Measurements from ENCODE around the gene MEGF11.

Gene MEGF11

DNA sequence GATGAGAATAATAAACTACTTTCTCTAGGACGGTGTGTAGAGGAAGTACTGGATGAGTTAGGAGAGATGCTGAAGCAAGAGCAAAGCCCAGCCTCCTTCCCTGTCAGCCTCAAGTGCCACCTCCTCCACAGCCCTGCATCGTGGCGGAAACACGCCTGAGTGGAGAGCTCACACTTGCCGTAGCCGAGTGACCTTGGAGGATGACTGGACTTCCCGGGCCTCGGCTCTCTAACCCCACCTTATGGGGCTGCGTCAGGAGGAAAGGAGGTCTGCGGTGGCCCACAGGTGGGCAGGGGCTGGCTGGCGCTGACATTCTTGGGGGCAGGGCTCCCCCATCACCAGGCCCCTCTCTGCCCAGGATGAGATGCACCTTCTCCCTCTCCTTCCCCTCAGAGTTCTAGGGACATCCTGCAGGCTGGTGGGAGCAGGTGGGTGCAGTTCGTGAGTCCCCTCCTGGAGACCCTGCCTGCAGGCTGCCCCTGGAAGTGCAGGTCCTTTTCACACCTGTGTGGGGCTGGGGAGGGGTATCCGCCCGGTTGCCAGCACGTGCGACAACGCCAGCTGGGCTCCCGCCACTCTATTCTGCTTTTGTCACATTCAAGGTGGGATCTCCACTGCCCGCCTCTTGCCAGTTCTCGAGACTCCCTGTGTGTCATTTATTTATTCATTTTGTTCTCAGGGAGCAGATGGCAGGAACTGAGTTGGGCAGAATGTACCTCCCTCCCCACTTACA is 175.2 kb downstream of the MEGF11 start:
- no peak for DNase-seq

GRCh38 chr15:66077320-66077663 is 176.3 kb downstream of the MEGF11 start:
- no peak for DNase-seq

DNA sequence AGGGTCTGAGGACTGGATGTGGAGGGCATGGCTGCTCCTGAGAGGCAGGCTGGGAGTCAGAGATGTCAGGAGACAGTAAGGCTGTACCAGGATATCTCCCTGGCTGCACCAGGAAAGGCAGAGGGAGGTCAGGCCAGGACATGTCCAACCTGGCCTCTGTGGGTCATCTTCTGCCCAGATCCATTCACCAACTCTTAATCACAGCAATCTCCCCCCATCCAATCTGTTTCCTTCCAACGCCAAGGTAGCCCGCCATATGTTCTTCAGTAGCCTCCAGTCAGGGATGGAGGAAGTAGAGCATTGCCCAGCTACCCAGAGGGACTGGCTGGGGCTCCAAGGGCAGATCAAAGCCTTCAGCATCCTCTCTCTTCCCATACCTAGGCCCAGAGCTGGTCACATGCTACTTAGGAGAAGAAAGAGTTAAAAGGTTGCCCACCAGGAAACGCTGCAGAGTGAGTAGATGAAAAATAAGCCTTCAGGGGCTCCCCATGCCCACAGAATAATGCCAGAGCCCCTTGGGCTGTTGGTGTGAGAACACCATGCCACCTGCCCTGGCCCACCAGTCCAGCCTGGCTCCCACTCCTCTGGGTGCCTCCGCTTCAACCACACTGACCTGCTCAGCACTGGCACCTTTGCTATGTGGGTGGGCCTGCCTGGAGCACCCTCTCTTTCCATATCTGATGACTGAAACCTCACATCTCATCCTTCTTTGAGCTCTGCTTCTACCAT is 176.8 kb downstream of the MEGF11 start:
- no peak for DNase-seq

DNA sequence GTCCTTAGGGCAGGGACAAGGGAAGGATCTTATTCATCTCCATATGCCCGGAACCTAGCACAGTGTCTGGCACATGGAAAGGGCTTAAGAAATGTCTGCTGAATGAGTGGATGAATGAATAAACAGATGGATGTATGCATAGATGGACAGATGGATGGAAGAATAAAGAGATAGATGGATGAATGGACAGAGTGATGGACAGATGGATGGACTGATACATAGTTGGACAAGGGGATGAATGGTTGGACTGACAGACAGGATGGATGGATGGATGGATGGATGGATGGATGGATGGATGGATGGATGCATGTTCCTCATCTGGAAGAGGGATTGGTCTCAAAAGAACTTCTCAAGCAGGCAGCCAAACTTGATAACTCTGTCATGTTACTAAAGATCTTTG is 177.6 kb downstream of the MEGF11 start:
- no peak for DNase-seq

- no peak for DNase-seq
Observed at GRCh38 chr15:66072616-66073361, 180.8 kb downstream of the MEGF11 start.

- no peak for DNase-seq
Observed at GRCh38 chr15:66071921-66072295, 181.6 kb downstream of the MEGF11 start.

DNA sequence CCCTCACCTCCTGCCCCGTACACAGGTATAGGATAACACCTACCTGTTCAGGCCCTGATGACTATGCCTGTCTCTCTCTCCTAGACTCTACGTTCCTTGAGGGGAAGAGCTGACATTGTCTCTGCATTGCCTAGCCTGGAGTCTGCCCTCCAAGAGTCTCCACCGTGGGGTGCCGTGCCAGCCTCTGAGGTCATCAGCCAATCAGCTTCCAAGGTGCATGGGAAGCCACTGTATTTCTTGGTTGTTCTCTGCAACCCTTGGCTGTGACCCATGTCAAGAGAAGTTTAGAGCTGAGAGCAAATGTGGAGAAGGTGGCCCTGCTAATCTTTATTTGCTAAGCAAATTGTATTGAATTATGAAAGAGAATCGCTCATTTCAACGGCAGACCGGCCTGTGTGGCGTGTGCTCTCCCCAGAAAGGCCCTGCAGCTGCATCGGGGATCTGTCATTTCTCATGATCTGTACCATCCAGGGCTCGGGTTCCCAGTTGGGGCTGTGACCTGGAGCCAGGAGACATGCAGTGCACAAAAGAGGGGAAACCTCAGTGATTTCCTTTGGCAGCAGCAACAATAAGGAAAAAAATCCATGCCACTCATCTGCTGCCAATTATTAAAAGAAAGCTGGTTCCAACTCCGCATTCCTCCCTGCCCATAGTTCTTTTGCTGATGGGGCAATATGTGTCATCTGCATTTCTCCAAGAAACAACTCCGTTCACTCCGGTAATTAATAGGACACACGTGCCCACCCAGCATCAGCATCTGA is 182.2 kb downstream of the MEGF11 start:
- DNase-seq = no peak

DNA sequence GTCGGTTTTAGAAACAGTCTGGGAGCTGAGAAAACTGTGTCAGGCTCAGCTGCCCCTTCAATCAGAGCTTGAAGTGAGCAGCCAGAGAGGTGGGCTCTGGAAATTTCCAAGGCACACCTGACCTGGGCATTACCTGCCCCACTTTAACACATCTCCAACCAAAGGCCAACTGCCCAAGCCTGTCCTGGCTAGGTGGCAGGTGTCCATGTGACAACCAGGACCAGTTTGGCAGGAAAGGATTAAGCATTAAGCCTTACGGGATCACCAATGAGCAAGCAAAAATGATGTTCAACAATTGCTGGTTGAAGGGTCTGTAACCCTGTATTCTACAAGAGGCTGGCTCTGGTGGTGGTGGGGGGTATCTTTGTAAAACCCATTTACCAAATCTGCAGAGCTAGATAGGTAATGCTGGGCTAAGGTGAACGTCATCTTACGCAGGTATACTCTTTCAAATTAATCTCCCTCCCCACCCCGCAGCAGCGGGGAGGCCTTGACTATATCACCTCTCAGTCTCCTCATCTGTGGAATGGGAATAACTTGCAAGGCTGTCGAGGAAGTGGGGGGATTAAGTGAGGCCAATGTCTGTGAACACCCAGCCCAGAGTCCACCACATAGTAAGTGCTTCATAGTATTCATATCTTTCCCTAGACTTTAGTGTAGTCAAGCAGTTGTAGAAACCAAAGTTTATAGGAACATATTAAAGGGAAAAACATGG is 183.2 kb downstream of the MEGF11 start:
- no peak for DNase-seq

GRCh38 chr15:66069751-66070150 is 183.8 kb downstream of the MEGF11 start:
- no peak for DNase-seq

GRCh38 chr15:66068801-66069200 is 184.7 kb downstream of the MEGF11 start:
- no peak for DNase-seq

DNA sequence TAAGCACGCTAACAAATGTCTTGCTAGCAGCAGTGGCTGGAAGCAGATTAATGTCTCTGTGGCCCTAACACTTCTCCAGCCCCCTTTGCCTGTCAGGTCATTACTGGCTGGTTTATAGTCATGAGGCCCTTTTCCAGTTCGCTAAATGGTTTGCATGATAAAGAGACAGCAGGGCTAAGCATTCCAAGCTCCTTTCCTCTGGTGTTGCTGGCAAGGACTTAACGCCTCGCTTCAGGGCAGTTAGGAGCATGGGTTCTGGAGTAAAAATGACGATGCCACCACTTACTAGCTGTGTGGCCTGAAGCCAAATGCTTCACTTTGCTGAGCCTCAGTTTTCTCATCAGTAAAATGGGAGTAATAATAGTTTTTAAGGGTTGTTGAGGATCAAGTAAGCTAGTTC is 185.9 kb downstream of the MEGF11 start:
- no peak for DNase-seq

DNA sequence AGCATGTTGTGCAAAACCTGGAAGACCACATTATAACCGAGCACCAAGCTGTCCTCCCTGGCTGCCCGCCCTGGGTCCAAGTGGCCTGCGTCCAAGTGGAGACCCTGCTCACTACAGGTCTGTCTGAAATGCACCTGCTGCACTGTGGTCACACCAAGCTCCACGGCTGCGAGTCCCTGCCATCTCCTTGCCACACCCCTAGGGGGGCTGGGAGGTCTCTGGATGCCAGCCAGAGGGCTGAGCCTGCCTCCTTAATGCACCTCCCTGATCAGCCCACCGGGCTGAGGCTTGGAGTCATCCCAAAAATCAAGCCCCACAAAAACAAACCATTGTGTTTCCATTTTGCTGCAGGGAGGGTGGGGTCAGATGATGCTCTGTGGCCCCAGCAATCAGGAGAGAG is 187.1 kb downstream of the MEGF11 start:
- DNase-seq = no peak

- DNase-seq = no peak
Observed at GRCh38 chr15:66066005-66066404, 187.5 kb downstream of the MEGF11 start.

GRCh38 chr15:66065325-66065724 is 188.2 kb downstream of the MEGF11 start:
- no peak for DNase-seq

GRCh38 chr15:66063147-66063546 is 190.4 kb downstream of the MEGF11 start:
- DNase-seq = no peak

- DNase-seq = no peak
Observed at GRCh38 chr15:66057089-66057488, 196.5 kb downstream of the MEGF11 start.

GRCh38 chr15:66053991-66054390 is 199.6 kb downstream of the MEGF11 start:
- no peak for DNase-seq

- DNase-seq = no peak
Observed at GRCh38 chr15:66051833-66052232, 201.7 kb downstream of the MEGF11 start.

DNA sequence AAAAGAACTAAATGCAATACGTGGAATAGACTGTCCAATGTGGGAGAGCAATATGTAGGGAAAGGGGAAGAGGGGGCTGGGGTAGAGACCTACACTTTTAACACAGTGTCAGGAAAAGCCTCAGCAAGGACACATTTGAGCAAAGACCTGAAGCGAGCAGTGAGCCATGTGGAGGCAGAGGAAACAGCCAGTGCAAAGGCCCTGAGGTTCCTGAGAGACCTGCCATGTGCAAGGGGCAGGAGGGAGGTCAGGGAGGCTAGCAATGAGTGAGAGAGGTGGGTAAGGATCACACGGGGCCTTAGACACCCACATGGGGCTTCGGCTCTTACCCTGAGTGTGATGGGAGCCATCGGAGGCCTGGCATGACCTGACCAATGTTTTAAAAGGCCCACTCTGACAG is 203.3 kb downstream of the MEGF11 start:
- DNase-seq = no peak

DNA sequence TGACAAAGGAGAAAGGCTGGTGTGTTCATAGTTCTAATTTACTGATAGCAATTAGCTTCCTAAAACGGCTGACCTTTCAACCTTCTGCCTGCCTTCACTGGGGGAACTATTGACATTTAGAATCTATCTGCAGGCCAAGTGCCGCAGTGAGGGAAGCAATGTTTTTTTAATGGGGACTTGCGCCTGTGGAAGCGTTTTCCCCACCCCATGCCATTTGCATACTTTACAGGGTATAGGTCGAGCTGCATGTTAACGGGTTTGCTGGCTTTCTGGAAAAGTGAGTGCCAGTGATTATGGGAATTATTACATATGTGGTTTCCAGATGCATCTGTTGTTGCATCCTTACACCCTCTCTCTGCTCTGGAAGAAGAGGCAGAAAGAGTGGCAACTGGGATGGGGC is 204.2 kb downstream of the MEGF11 start:
- no peak for DNase-seq

DNA sequence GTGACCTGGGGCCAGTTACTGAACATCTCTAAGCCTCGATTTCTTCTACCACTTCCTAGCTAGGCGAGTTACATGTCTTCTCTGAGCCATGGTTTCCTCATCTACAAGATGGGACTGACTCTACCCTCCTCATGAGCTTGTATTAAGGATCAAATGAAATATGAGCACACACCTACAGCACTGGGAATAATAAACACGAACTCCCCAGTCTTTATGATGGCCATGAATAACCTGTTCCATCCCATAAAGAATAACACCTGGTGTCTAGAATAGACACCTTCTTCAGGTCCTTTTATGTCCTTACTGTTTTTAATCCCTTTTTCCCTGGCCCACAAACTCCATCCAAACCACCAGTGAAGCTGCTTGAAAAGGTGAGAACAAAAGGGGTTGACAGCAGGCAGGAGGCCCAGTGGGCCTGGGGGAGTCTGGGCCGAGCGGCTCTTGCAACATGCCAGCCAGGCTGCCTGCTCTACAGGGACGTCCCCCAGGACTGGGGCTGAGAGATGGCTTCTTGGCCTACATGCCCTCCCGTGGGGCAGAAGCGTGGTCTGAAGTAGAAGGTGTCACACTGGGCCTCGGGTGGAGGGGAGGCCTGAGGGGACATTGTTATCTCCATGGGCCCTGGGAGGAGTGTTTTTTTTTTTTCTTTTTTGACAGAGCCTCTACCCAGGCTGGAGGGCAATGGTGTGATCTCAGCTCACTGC is 206.1 kb downstream of the MEGF11 start:
- no peak for DNase-seq

GRCh38 chr15:66046751-66047150 is 206.8 kb downstream of the MEGF11 start:
- no peak for DNase-seq
